Nephron (organoid): ENCODE results near the gene SMG7.
A peak's percentile ranks its signal among the peaks of the same experiment; 100 is the strongest.

Experiments
- H3K27ac Mint-ChIP-seq, 3 experiments: 2 replicates each; pipeline ENCODE4 v1.8.0; 2020; ENCODE audit warnings: mixed read lengths in 3 of 3, mild to moderate bottlenecking in 2 of 3, moderate library complexity in 1 of 3
- H3K27me3 Mint-ChIP-seq: 2 replicates; pipeline ENCODE4 v1.8.0; 2021; ENCODE audit warnings: low read depth, mild to moderate bottlenecking, moderate library complexity, mixed read lengths
- H3K36me3 Mint-ChIP-seq: 2 replicates; pipeline ENCODE4 v1.8.0; 2020; ENCODE audit warnings: low read depth, mixed read lengths
- H3K4me1 Mint-ChIP-seq: 2 replicates; pipeline ENCODE4 v1.8.0; 2020; ENCODE audit warnings: mixed read lengths
- H3K4me3 Mint-ChIP-seq, 3 experiments: 2 replicates each; pipeline ENCODE4 v1.8.0; 2020; ENCODE audit warnings: mild to moderate bottlenecking in 3 of 3, mixed read lengths in 3 of 3, moderate library complexity in 2 of 3
- H3K9me3 Mint-ChIP-seq: 2 replicates; pipeline ENCODE4 v1.8.0; 2020; ENCODE audit warnings: mixed read lengths
- CTCF ChIP-seq, 3 experiments: fragments of 200-600 bp; sonication (generic); IDR thresholded peaks; one replicate each; pipeline ENCODE4 v1.5.0; 2021; ENCODE audit warnings: antibody characterized with exemption in 3 of 3; ENCODE audit not compliant: unreplicated experiment in 3 of 3

SMG7 gene

GRCh38 chr1:183577897-183578465 is 105.7 kb downstream of the SMG7 start:
- TF ChIP-seq CTCF (IDR thresholded peaks at IDR 0.05; ENCODE audit: unreplicated experiment in 3 of 3) = no peak
- peaks cover 8% of the 10 kb centered on the region for H3K4me1 Mint-ChIP-seq
- H3K36me3 Mint-ChIP-seq = no peaks in the 10 kb centered on the region

GRCh38 chr1:183578856-183579255 is 106.6 kb downstream of the SMG7 start:
- Mint-ChIP-seq H3K27ac (no peak overlapping the region), H3K9me3 (no peaks in the 10 kb centered on the region), H3K4me1 (peaks cover 8% of the 10 kb centered on the region), H3K36me3 (no peaks in the 10 kb centered on the region), H3K4me3 (no peak overlapping the region), H3K27me3 (peaks cover 13% of the 10 kb centered on the region)
- no peak for TF ChIP-seq CTCF (IDR thresholded peaks at IDR 0.05; ENCODE audit: unreplicated experiment in 3 of 3)

More at GRCh38 chr1:183577897-183578465, 105.7 kb downstream of the SMG7 start:
- H3K9me3 Mint-ChIP-seq = no peaks in the 10 kb centered on the region
- H3K4me3 Mint-ChIP-seq = no peak overlapping the region
- peaks cover 13% of the 10 kb centered on the region for H3K27me3 Mint-ChIP-seq
- no peak overlapping the region for H3K27ac Mint-ChIP-seq

GRCh38 chr1:183580281-183580682 is 108.0 kb downstream of the SMG7 start:
- peaks cover 8% of the 10 kb centered on the region for H3K4me1 Mint-ChIP-seq
- peak overlapping the region in 1 of 3 experiments; percentile 8 for H3K27ac Mint-ChIP-seq
- no peaks in the 10 kb centered on the region for H3K9me3 Mint-ChIP-seq
- H3K4me3 Mint-ChIP-seq = no peak overlapping the region
- peak in 2 of 3 experiments; percentile 10 to 15 for TF ChIP-seq CTCF (IDR thresholded peaks at IDR 0.05; ENCODE audit: unreplicated experiment in 3 of 3)
- no peaks in the 10 kb centered on the region for H3K36me3 Mint-ChIP-seq
- peaks cover 10% of the 10 kb centered on the region for H3K27me3 Mint-ChIP-seq

GRCh38 chr1:183582021-183582713 is 109.9 kb downstream of the SMG7 start:
- H3K4me1 Mint-ChIP-seq = peaks cover 4% of the 10 kb centered on the region
- H3K36me3 Mint-ChIP-seq = no peaks in the 10 kb centered on the region
- no peaks in the 10 kb centered on the region for H3K9me3 Mint-ChIP-seq
- peaks cover 10% of the 10 kb centered on the region for H3K27me3 Mint-ChIP-seq
- H3K27ac Mint-ChIP-seq = peak overlapping the region in 1 of 3 experiments; percentile 50
- H3K4me3 Mint-ChIP-seq = no peak overlapping the region
- no peak for TF ChIP-seq CTCF (IDR thresholded peaks at IDR 0.05; ENCODE audit: unreplicated experiment in 3 of 3)

- H3K4me3 Mint-ChIP-seq = no peak overlapping the region
- H3K27me3 Mint-ChIP-seq = peaks cover 9% of the 10 kb centered on the region
- no peaks in the 10 kb centered on the region for H3K9me3 Mint-ChIP-seq
- no peak overlapping the region for H3K27ac Mint-ChIP-seq
- H3K36me3 Mint-ChIP-seq = no peaks in the 10 kb centered on the region
- H3K4me1 Mint-ChIP-seq = peaks cover 4% of the 10 kb centered on the region
- no peak for TF ChIP-seq CTCF (IDR thresholded peaks at IDR 0.05; ENCODE audit: unreplicated experiment in 3 of 3)
Observed at GRCh38 chr1:183583466-183583865, 111.2 kb downstream of the SMG7 start.

GRCh38 chr1:183584147-183584546 is 111.8 kb downstream of the SMG7 start:
- H3K27me3 Mint-ChIP-seq = peaks cover 9% of the 10 kb centered on the region
- no peak for TF ChIP-seq CTCF (IDR thresholded peaks at IDR 0.05; ENCODE audit: unreplicated experiment in 3 of 3)
- H3K4me3 Mint-ChIP-seq = no peak overlapping the region
- no peaks in the 10 kb centered on the region for H3K36me3 Mint-ChIP-seq
- no peaks in the 10 kb centered on the region for H3K9me3 Mint-ChIP-seq
- H3K27ac Mint-ChIP-seq = no peak overlapping the region
- H3K4me1 Mint-ChIP-seq = peaks cover 4% of the 10 kb centered on the region
